NT2/D1 (cell line): ENCODE data around the gene ACACA.

Experiments
- SUZ12 ChIP-seq: IDR thresholded peaks from 2 replicates; pipeline ENCODE4 v1.6.1; 2011; ENCODE audit not compliant: insufficient read length, insufficient read depth; ENCODE audit errors: extremely low read depth
- YY1 ChIP-seq: IDR thresholded peaks from 2 replicates; pipeline ENCODE4 v1.6.1; 2011; ENCODE audit not compliant: insufficient read length, insufficient read depth
- ZNF274 ChIP-seq: IDR thresholded peaks from 2 replicates; pipeline ENCODE4 v1.6.1; 2011; ENCODE audit warnings: mild to moderate bottlenecking, low read depth, low read length

DNA sequence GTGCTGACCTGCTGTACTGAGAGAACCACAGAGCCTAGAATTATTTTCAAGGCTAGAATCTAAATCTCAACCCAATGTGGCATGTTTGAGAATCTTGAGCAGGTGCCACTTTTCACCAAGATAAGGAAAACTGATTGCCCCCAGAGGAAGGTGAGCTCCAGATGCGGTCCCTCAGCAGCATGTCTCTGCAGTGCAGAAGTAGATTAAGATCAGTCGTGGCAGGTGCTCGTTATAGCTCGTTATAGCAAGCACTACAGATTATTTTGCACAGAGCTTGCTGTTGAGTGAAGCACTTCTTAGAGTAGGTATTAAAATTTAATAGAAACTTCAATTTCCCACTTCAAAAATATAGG is 281.8 kb downstream of the ACACA start:
- no peak for TF ChIP-seq YY1
- no peak for TF ChIP-seq ZNF274
- no peak for TF ChIP-seq SUZ12
